ENCODE results near the gene TNFRSF14. TPM values are rescaled to one million over a fixed set of nuclear protein-coding genes. Genes with fewer than 3 reads are reported as not detected.

The TNFRSF14 gene
- polyA plus RNA-seq, 1 experiment, result 19.3 TPM

DNA sequence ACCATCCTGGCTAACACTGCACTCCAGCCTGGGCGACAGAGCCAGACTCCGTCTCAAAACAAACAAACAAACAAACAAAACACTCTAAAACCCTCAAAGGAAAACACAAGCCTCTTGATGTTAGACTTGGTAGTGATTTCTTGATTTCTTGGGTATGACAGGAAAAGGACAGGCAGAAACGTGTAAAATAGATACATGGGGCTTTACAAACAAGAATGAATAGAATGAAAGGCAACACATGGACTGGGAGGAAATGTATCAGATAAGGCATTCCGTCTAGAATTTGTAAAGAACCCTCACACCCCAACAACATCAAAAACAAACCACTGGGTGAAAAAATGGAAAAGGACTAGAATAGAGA is 22.6 kb downstream of the TNFRSF14 start:
- Histone ChIP-seq H3K36me3 (ENCODE audit: control insufficient read depth, insufficient read depth, low read length) (no peaks in the 10 kb centered on the region), H3K27me3 (ENCODE audit: control insufficient read depth, insufficient read depth, low read length) (no peaks in the 10 kb centered on the region; the same call in 1 of the 2 replicates), H3K4me3 (ENCODE audit: low read depth, low read length) (no peak overlapping the region)
- ChIA-PET POLR2A (no interaction called here), CTCF (interaction anchor here (0.5 kb wide), 1 partner anchor 1709 kb away, joined by 4 read pairs; no protein-coding TSS in a partner anchor)
- TF ChIP-seq, protein P1, sequence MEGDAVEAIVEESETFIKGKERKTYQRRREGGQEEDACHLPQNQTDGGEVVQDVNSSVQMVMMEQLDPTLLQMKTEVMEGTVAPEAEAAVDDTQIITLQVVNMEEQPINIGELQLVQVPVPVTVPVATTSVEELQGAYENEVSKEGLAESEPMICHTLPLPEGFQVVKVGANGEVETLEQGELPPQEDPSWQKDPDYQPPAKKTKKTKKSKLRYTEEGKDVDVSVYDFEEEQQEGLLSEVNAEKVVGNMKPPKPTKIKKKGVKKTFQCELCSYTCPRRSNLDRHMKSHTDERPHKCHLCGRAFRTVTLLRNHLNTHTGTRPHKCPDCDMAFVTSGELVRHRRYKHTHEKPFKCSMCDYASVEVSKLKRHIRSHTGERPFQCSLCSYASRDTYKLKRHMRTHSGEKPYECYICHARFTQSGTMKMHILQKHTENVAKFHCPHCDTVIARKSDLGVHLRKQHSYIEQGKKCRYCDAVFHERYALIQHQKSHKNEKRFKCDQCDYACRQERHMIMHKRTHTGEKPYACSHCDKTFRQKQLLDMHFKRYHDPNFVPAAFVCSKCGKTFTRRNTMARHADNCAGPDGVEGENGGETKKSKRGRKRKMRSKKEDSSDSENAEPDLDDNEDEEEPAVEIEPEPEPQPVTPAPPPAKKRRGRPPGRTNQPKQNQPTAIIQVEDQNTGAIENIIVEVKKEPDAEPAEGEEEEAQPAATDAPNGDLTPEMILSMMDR (IDR thresholded peaks at IDR 0.05; ENCODE audit: insufficient read depth, low read depth, low read length), result no peak
- DNase-seq (ENCODE audit: low read depth), result no peak

DNA sequence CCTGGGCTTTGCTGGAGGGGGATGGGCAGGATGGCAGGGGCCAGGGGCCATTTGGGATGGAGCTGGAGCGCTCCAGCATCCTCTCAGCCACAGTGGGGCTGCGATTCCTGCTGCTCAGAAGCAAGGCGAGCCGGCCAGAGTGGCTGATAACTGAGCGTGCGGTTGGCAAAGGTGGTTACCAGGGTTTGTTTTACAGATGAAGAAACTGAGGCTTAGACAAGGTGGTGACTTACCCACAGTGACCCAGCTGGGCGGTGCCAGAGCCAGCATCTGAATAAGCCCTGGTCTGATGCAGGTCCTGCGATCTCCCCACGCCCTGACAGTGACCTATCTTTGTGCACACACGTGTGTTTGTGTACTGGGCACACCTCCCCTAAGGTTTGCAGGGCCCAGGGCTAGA is 24.5 kb downstream of the TNFRSF14 start:
- TF ChIP-seq, protein P1 (IDR thresholded peaks at IDR 0.05; ENCODE audit: insufficient read depth, low read depth, low read length), result no peak
- Histone ChIP-seq H3K4me3 (ENCODE audit: low read depth, low read length) (no peak overlapping the region), H3K36me3 (ENCODE audit: control insufficient read depth, insufficient read depth, low read length) (no peaks in the 10 kb centered on the region), H3K27me3 (ENCODE audit: control insufficient read depth, insufficient read depth, low read length) (no peaks in the 10 kb centered on the region)
- ChIA-PET CTCF (no interaction called here), POLR2A (no interaction called here)
- DNase-seq (ENCODE audit: low read depth), result no peak

DNA sequence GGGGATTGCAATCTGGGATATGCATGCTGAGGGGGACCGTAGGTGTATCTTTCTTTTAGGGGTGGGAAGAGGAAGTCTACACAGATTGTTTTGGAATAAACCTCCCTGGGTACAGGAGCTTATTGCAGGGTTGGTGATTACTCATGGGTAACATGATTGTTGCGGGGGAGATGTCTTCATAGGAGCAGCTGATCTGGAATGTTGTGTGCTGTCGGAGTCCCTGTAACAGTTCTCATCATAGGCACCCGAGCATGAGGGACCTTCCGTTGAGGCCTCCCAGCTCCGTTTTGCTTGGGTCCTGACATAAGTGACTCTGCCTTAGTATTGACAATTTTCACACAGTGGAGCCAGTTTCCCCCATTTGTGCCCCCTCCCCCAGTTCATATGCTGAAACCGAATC is 26.2 kb downstream of the TNFRSF14 start:
- ChIA-PET POLR2A (no interaction called here), CTCF (no interaction called here)
- H3K27me3 ChIP-seq (ENCODE audit: control insufficient read depth, insufficient read depth, low read length), result no peaks in the 10 kb centered on the region
- H3K36me3 ChIP-seq (ENCODE audit: control insufficient read depth, insufficient read depth, low read length), result no peaks in the 10 kb centered on the region
- TF ChIP-seq, protein P1 (IDR thresholded peaks at IDR 0.05; ENCODE audit: insufficient read depth, low read depth, low read length), result no peak
- DNase-seq (ENCODE audit: low read depth), result no peak
- H3K4me3 ChIP-seq (ENCODE audit: low read depth, low read length), result no peak overlapping the region

DNA sequence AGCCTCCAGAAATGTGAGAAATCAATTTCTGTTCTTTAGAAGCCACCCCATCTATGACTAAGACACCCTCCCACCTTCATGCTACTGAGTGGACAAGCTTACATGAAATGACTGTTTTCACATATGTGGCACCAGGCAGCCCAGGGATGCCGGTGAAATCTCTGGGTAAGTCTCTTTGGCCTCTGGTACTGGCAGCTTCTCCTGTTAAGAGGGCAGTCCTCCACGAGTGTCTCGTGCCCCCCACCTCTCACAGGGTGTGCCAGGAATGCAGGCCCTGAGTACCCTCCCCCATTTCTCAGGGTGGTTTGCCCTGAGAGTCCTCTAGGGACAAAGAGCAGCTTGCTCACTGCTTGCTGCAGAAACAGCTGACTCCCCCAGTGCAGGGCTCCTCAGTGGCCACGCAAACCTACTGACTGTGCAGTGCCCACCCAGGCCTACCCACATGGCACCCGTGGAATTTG is 27.2 kb downstream of the TNFRSF14 start:
- TF ChIP-seq, protein P1 (IDR thresholded peaks at IDR 0.05; ENCODE audit: insufficient read depth, low read depth, low read length), result no peak
- Histone ChIP-seq H3K36me3 (ENCODE audit: control insufficient read depth, insufficient read depth, low read length) (no peaks in the 10 kb centered on the region), H3K27me3 (ENCODE audit: control insufficient read depth, insufficient read depth, low read length) (no peaks in the 10 kb centered on the region), H3K4me3 (ENCODE audit: low read depth, low read length) (no peak overlapping the region)
- CTCF ChIA-PET, result no interaction called here
- no peak for DNase-seq (ENCODE audit: low read depth)
- POLR2A ChIA-PET, result interaction anchor here (0.6 kb wide), 1 partner anchor 1101 kb away, joined by 4 read pairs; no protein-coding TSS in a partner anchor

DNA sequence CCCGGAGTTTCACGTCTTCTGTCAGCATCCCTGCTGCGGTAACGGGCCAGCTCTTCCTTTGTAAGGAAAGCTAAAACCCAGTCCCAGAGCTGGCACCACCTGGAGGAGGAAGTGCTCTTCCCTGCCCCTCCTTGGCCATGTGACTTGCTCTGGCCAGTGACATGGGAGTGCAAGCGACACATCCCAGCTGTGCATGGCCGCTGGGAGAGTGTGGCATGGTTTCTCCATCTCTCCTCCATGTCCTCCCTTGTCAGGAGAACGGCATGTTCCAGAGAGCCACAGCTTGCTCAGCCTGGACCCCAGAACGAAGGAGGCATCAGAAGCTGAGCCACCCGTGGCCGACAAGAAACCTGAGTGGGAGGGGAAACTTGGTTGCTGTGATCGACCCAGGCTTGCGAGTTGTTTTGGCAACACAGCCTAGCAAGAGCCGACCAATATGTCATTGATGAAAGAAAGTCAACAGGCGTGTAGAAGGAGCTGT is 27.7 kb downstream of the TNFRSF14 start:
- Histone ChIP-seq H3K27me3 (ENCODE audit: control insufficient read depth, insufficient read depth, low read length) (no peaks in the 10 kb centered on the region), H3K36me3 (ENCODE audit: control insufficient read depth, insufficient read depth, low read length) (no peaks in the 10 kb centered on the region), H3K4me3 (ENCODE audit: low read depth, low read length) (no peak overlapping the region)
- CTCF ChIA-PET, result no interaction called here
- TF ChIP-seq, protein P1 (IDR thresholded peaks at IDR 0.05; ENCODE audit: insufficient read depth, low read depth, low read length), result no peak
- no peak for DNase-seq (ENCODE audit: low read depth)
- POLR2A ChIA-PET, result interaction anchor here (0.6 kb wide), 1 partner anchor 1100 kb away, joined by 4 read pairs; no protein-coding TSS in a partner anchor
